Immature natural killer cell (primary cell): Measurements from ENCODE around the gene LY6G5B. TPM values are rescaled to one million over a fixed set of nuclear protein-coding genes. Genes with fewer than 3 reads are reported as not detected.

Experiments
- DNase-seq, 3 donors: peaks; one replicate each; pipeline ENCODE4 v3.0.0; 2022; ENCODE audit warnings: mixed read lengths in 1 of 3
- H3K27ac Mint-ChIP-seq, 6 donors: one replicate each; pipeline ENCODE4 v1.8.0; 2020; ENCODE audit warnings: mixed read lengths in 6 of 6, mild to moderate bottlenecking in 5 of 6, inconsistent platforms in 4 of 6, moderate library complexity in 3 of 6
- H3K27me3 Mint-ChIP-seq, 3 donors: one replicate each; pipeline ENCODE4 v1.8.0; 2020 to 2021; ENCODE audit warnings: low read depth in 3 of 3, mild to moderate bottlenecking in 3 of 3, mixed read lengths in 3 of 3, moderate library complexity in 3 of 3, inconsistent platforms in 1 of 3
- H3K36me3 Mint-ChIP-seq, 3 donors: one replicate each; pipeline ENCODE4 v1.8.0; 2020; ENCODE audit warnings: mixed read lengths in 3 of 3, inconsistent platforms in 2 of 3, mild to moderate bottlenecking in 2 of 3
- H3K4me1 Mint-ChIP-seq, 2 donors: one replicate each; pipeline ENCODE4 v1.8.0; 2020; ENCODE audit warnings: inconsistent platforms in 2 of 2, mild to moderate bottlenecking in 2 of 2, mixed read lengths in 2 of 2, moderate library complexity in 1 of 2
- H3K4me3 Mint-ChIP-seq, 5 donors: one replicate each; pipeline ENCODE4 v1.8.0; 2020; ENCODE audit warnings: mild to moderate bottlenecking in 5 of 5, mixed read lengths in 5 of 5, inconsistent platforms in 3 of 5, moderate library complexity in 3 of 5
- H3K9me3 Mint-ChIP-seq, 6 donors: one replicate each; pipeline ENCODE4 v1.8.0; 2020; ENCODE audit warnings: mild to moderate bottlenecking in 6 of 6, mixed read lengths in 6 of 6, inconsistent platforms in 4 of 6, moderate library complexity in 3 of 6
- polyA plus RNA-seq, 3 donors: library from polyadenylated mRNA; unstranded; fragments of 300-500 nt; fragmentation: Illumina TruSeq; gene quantifications; one replicate each; pipeline ENCODE4 v1.2.3, GENCODE V29; 2021

Gene LY6G5B
- polyA plus RNA-seq, 3 donors from 2014 or later: 0.44 to 1.8 (median 0.47) TPM

DNA sequence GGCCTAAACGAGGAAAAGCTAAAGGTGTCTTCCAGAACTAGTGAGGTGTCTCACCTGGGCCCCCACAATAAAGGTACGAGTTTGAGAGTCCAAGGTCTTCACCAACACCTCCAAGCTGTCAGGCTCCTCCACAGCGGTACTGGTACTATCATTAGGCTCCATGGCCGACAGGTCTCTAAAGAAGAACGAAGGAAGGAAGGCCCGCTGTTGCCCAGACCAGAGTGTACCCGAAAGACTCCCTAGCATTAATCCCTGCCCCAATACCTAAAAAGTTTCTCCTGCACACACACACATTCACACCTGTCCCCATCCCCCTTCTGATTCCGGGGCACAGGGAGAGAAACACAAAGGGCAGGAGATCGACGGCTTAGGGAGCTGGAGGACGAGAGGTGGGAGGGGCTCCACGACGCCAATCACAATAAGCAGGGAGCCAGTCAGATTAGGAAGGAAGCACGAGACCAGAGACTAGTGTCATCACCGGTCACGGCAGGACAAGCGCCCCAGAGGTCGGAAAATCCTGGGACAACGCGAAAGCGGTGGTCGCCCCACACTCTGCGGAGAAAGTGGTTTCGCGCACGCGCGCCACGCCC lies 18.1 kb upstream of the LY6G5B start:
- H3K4me3 Mint-ChIP-seq: peak overlapping the region; percentile 95 to 99 (median 95)
- peaks cover 49 to 63% of the 10 kb centered on the region in 2 donors for H3K4me1 Mint-ChIP-seq
- peaks cover 16 to 24% (median 16%) of the 10 kb centered on the region in 3 donors for H3K27me3 Mint-ChIP-seq
- peaks cover 8 to 25% (median 11%) of the 10 kb centered on the region in 3 donors for H3K36me3 Mint-ChIP-seq
- no peak for DNase-seq
- no peaks in the 10 kb centered on the region for H3K9me3 Mint-ChIP-seq
- peak overlapping the region; percentile 98 to 100 (median 100) for H3K27ac Mint-ChIP-seq

DNA sequence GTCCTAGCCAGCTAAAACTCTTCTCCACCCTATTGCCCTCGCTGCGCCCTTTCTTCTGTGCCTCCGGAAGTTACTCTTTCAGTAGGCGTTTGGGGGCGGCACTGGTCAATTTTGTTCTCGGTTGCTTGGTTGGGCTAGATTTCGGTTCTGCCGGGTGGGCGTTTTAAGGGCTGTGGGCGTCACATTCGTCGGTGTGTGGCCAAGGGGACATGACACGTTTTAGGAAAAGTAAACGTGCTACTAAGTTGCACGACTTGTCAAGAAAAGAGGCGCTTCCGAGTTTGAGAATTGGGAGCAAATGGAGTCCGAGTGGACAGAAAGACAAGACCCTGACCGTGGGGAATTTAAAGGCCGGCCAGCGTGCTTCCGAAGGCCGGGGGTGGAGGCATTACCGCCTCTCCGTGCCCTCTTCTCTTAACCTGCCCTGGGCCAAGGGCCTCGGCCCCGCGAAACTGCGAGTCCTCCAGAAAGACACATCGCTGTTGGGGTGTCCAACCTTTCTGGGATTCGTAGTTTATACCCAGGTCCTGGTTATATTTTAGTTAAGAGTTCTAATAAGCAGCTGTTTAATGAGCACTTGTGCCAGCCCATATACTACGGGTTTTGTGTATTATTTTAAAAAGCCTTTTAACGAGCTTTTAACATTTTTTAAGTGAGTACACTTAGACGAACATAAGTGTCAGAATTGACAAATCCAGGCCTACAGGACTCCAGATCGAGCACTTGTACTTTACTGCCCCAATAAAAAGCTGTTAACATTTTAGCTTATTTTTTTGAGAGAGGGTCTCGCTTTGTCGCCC lies 16.7 kb upstream of the LY6G5B start:
- H3K27me3 Mint-ChIP-seq: peaks cover 16 to 24% (median 16%) of the 10 kb centered on the region in 3 donors
- peak overlapping the region; percentile 98 to 100 (median 100) for H3K27ac Mint-ChIP-seq
- H3K4me1 Mint-ChIP-seq: peaks cover 58 to 77% of the 10 kb centered on the region in 2 donors
- H3K9me3 Mint-ChIP-seq: no peaks in the 10 kb centered on the region
- DNase-seq: peak; percentile 93 to 96 (median 95)
- H3K36me3 Mint-ChIP-seq: peaks cover 4 to 19% (median 11%) of the 10 kb centered on the region in 3 donors
- H3K4me3 Mint-ChIP-seq: peak overlapping the region; percentile 95 to 99 (median 95)

DNA sequence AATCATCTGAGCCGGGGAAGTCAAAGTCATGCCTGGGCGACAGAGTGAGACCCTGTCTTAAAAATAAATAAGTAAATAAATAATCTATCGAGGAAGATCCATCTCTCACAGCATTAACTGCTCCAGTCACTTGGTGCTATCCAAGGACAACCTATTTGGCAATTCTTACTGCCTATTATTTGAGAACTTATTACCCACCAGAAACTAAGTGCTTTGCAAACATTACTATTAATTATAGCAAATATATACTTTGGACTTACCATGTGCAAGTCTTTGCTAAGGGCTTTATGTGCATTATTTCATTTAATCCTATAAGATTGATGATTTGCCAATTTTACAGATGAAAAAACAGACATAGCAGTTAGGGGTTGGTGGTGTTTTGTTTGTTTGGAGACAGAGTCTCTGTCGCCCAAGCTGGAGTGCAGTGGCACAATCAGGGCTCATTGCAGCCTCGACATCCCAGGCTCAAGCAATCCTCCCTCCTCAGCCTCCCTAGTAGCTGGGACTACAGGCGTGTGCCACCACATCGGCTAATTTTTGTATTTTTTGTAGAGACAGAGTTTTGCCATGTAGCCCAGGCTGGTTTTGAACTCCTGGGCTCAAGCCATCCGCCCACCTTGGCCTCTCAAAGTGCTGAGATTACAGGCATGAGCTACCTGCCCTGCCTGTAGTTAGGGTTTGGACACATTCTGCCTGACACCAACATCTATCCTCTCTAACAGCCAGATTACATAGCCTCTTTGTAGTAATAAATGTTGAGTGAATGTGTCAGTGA lies 15.0 kb upstream of the LY6G5B start:
- peaks cover 16 to 22% (median 16%) of the 10 kb centered on the region in 3 donors for H3K27me3 Mint-ChIP-seq
- H3K36me3 Mint-ChIP-seq: peaks cover 4 to 10% (median 5%) of the 10 kb centered on the region in 3 donors
- no peaks in the 10 kb centered on the region for H3K9me3 Mint-ChIP-seq
- H3K4me3 Mint-ChIP-seq: peak overlapping the region in 2 of 5 donors; percentile 35 to 38
- H3K27ac Mint-ChIP-seq: peak overlapping the region in 3 of 6 donors; percentile 4 to 71 (median 43)
- no peak for DNase-seq
- H3K4me1 Mint-ChIP-seq: peaks cover 68 to 86% of the 10 kb centered on the region in 2 donors

DNA sequence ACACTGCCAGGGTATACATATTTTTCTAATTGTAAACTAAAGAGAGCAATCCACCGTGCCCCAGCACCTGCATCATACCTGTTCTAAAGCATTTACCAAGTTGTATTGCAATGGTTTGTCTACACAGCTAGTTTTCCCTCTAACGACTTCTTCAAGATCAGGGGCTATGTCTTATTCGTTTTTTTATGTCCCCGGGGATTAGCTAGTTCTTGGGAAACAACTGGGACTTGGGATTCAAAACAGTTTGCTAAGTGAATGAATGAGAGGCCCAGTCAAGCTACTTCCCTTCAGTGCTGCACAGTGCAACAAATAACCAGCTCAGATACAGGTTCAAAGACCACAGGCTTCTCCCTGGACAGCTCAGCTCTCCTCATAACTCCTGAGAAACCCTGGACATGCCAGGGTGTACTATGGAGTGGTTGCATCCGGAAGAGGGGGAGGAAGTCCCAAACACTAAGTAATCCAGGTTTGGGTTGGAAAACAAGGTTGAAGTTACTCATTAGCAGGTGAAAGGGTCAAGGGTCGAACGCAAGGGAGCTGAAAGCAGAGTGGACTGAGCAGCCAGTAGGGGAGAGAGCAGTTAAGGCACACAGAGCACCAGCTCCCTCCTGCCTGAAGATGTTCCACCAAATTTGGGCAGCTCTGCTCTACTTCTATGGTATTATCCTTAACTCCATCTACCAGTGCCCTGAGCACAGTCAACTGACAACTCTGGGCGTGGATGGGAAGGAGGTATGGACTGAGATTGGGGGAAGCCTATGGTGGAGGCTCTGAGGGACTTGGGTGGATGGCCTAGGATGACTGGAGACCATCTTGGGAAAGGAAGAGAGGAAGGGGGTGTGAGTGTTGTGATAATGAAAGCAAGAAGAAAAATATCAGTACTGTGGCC lies 14.2 kb upstream of the LY6G5B start, which contains the start of gene APOM:
TSS of gene APOM (plus strand) at position 546 of the 889 bp plus-strand sequence. CDS start at position 619, 73 bp downstream.
- Mint-ChIP-seq H3K27ac (peak within 1 kb of the TSS; percentile 23 to 88 (median 57)), H3K27me3 (peaks cover 16 to 22% (median 16%) of the 10 kb centered on the region in 3 donors), H3K36me3 (peaks cover 4 to 10% (median 5%) of the 10 kb centered on the region in 3 donors), H3K9me3 (no peaks in the 10 kb centered on the region), H3K4me3 (peak within 1 kb of the TSS in 1 of 5 donors; percentile 35), H3K4me1 (peaks cover 70 to 83% of the 10 kb centered on the region in 2 donors)
- DNase-seq: no peak

DNA sequence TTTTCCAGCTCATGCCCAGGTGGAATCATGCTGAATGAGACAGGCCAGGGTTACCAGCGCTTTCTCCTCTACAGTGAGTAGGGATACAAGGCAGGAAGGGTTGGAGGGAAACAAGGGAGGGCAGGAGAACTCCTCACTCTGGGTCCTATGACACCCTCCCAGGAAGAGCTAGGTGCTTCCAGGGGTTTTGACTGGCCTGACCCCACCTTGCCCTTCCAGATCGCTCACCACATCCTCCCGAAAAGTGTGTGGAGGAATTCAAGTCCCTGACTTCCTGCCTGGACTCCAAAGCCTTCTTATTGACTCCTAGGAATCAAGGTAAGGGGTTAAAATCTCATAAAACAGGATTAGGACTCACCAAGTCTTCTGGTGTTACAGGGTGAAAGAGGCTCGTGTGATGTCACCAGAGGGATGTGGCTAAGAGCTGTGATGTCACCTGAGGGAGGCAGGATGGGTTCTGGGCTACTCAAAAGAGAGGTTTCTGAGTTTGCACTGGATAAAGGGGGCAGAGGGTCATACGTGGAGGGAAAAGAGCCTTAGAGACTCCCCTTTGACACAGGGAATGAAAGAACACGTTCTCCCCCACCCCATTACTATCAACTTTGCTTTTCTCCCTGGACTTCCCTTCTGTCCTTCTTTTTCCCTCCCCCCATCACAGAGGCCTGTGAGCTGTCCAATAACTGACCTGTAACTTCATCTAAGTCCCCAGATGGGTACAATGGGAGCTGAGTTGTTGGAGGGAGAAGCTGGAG lies 12.2 kb upstream of the LY6G5B start:
- DNase-seq: peak in 1 of 3 donors; percentile 11
- Mint-ChIP-seq H3K27ac (peak overlapping the region; percentile 70 to 84 (median 80)), H3K27me3 (peaks cover 3 to 7% (median 5%) of the 10 kb centered on the region in 3 donors), H3K4me3 (peak overlapping the region; percentile 42 to 87 (median 59)), H3K9me3 (no peaks in the 10 kb centered on the region), H3K36me3 (peaks cover 4 to 8% (median 5%) of the 10 kb centered on the region in 3 donors), H3K4me1 (peaks cover 66 to 76% of the 10 kb centered on the region in 2 donors)

DNA sequence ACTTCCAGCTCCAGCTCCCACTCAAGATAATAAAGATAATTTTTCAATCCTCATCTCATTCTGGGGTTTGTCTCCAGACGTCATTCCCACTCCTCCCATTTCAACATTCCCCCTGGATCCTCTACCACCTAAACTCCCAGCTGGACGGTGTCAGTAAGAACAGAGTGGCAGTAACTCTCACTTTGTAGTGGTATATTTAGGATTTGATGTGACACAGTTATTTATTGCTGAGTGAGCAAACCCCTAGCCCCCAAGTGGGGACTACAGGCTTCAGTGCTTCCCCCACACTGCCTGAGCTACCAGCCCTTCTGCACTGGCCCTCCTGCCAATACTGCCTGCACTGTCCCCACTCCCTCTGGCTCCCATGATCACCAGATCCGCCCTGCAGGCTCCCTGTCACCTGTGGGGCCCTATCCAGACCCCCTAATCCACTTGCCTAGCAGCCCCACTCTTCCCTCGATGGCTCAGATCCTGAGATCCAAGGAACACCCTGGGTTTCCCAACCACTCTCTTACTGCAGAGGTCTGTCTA lies 11.6 kb upstream of the LY6G5B start:
- Mint-ChIP-seq H3K4me3 (peak overlapping the region; percentile 10 to 87 (median 48)), H3K9me3 (no peaks in the 10 kb centered on the region), H3K36me3 (peaks cover 4 to 8% (median 5%) of the 10 kb centered on the region in 3 donors), H3K27ac (peak overlapping the region; percentile 45 to 83 (median 74)), H3K4me1 (peaks cover 65 to 72% of the 10 kb centered on the region in 2 donors), H3K27me3 (peaks cover 0 to 4% (median 0%) of the 10 kb centered on the region in 3 donors)
- DNase-seq: no peak

DNA sequence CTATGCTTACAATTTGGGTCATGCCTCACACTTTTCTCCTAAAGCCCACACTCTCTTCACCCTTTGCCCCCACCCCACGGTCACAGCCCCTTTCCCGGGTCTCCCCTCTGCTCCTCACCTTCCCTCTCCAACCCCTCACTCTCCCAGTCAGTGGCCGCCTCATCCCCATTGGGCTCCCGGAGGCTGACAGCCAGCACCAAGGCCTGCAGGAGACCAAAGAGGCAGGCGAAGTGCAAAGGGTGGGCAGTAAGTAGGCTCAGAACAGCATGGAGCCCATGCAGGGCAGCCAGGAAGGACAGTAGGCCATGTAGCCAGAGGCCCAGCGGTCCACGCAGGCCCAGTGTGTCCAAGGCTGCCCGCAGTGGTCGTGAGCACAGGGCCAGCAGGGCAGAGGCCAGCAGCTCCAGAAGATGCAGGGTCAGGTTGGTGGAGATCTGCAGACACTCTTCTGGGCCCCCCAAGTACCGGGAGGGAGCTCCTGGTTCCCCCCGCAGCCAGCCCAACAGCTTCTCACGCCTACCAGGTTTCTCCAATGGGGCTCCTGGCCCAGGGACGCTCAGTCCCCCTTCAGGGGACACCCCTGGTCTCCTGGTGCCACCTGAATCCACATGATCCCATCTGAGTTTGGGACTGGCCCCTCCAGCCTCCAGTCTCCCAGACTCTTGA lies 10.7 kb upstream of the LY6G5B start:
- Mint-ChIP-seq H3K27me3 (peaks cover 0 to 4% (median 1%) of the 10 kb centered on the region in 3 donors), H3K36me3 (peaks cover 4 to 14% (median 5%) of the 10 kb centered on the region in 3 donors), H3K9me3 (no peaks in the 10 kb centered on the region), H3K4me3 (peak overlapping the region; percentile 87 to 91 (median 90)), H3K4me1 (peaks cover 70 to 77% of the 10 kb centered on the region in 2 donors), H3K27ac (peak overlapping the region; percentile 83 to 93 (median 88))
- no peak for DNase-seq

DNA sequence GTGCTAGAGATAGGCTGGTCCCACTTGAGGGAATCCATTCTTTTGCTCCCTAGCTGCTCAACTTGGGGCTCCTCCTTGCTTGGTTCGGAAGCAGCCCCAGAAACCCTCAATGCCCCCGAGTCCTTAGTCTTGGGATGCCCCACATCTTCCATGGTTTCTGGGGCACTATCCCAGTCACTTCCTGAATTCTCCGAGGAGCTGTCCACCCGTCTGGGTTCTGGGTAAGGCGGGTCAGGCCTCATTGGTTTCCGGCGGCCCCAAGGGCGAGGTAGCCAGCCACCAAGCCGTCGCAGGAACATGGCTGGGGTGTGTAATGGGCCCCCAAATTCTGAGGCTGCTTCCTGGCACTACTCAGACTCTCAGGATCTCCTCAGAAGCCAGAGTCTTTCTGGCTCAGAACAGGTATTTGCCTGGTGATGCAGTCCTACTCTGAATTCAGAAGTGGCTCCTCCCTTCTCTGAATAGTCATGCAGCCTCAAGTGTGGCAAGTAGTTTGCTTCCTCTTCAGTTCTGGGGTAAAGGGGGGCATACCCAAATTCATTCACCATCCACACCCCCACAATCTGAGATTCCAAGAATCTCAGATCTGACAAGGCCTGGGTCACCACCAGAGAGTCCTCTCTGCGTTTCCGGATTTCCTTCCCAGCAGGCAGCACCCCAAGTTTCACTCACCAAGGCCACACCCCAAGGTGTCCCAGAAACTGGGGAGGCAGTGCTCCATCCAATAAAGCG lies 10.0 kb upstream of the LY6G5B start:
- peak overlapping the region; percentile 83 to 93 (median 88) for H3K27ac Mint-ChIP-seq
- H3K4me1 Mint-ChIP-seq: peaks cover 77 to 84% of the 10 kb centered on the region in 2 donors
- peaks cover 3 to 8% (median 6%) of the 10 kb centered on the region in 3 donors for H3K27me3 Mint-ChIP-seq
- H3K9me3 Mint-ChIP-seq: no peaks in the 10 kb centered on the region
- H3K4me3 Mint-ChIP-seq: peak overlapping the region; percentile 87 to 91 (median 90)
- H3K36me3 Mint-ChIP-seq: peaks cover 7 to 18% (median 8%) of the 10 kb centered on the region in 3 donors
- peak in 1 of 3 donors; percentile 17 for DNase-seq

DNA sequence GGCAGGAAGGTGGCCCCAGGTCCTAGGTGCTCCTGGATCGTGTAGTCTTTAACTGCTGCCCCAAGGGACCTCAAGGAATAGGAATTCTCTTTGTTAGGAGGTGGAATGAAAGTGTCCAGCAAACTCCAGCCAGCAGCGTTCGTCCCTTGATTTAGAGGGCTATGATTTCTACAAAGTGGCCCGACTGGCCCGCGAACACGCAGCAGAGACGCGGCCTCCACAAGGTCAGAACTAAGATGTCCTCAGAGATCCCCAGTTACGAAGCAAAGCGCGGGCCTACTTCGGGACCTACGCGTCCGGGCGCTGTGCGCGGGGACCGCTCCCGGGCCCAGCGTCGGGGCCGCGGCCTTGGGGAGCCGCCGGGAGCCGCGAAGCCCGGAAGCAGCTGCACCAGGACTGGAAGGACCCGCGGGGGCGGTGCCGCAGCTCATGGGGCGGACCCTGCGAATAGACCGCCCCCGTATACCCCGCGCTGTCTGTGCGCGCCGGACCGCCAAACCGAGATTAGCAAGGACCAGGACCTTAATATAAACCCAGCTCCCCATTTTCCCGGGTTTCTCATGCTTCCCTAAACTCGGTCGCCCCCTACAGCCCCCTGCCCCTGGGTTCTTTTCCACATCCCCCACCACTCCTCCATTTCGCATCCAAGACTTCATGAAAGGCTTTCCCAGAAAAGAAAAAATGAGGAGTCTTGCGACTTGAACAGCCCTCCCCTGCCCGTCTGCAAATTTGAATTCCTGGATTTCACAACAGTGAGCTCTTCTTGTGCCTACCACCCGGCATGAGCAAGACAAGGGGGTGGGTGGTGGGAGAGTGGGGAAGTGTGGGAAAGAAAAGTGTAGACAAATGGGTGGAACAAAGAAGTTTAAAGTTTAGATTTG lies 9.2 kb upstream of the LY6G5B start, which contains the start of gene C6orf47:
TSS of gene C6orf47 (minus strand) at position 398 of the 881 bp plus-strand sequence. CDS start 831 bp downstream, outside the sequence.
- peaks cover 8 to 19% (median 8%) of the 10 kb centered on the region in 3 donors for H3K36me3 Mint-ChIP-seq

More for the DNA sequence above, 9.2 kb upstream of the LY6G5B start, which contains the start of gene C6orf47:
- Mint-ChIP-seq H3K4me1 (peaks cover 73 to 78% of the 10 kb centered on the region in 2 donors), H3K27me3 (peaks cover 9 to 12% (median 11%) of the 10 kb centered on the region in 3 donors), H3K9me3 (no peaks in the 10 kb centered on the region), H3K4me3 (peak within 1 kb of the TSS; percentile 87 to 91 (median 90)), H3K27ac (peak within 1 kb of the TSS; percentile 83 to 95 (median 92))
- peak; percentile 76 to 79 (median 78) for DNase-seq
